Upper lobe of left lung (tissue), 6 donors: Measurements from ENCODE around the gene EBF3. TPM values are rescaled to one million over a fixed set of nuclear protein-coding genes. Genes with fewer than 3 reads are reported as not detected.

Experiments
- ATAC-seq, 2 donors: fragments of 200-7000 bp; cut with Tn5 transposase; one replicate each; pipeline ENCODE4 v1.9.1; 2022; ENCODE audit warnings: mild to moderate bottlenecking in 2 of 2, moderate library complexity in 2 of 2; ENCODE audit not compliant: low FRiP score in 2 of 2
- DNase-seq, 2 donors: peaks; one replicate each; pipeline ENCODE4 v3.0.0-alpha.2; 2019 to 2020
- H3K27ac ChIP-seq, 4 donors: fragments of 200-600 bp; sonication (generic); one replicate each; pipeline ENCODE4 v1.5.1; 2016 to 2019
- H3K27me3 ChIP-seq, 4 donors: fragments of 200-600 bp; sonication (generic); one replicate each; pipeline ENCODE4 v1.5.1; 2017 to 2019
- H3K36me3 ChIP-seq, 4 donors: fragments of 200-600 bp; sonication (generic); one replicate each; pipeline ENCODE4 v1.5.1; 2016 to 2019
- H3K4me1 ChIP-seq, 4 donors: fragments of 200-600 bp; sonication (generic); one replicate each; pipeline ENCODE4 v1.5.1; 2018 to 2019
- H3K4me3 ChIP-seq, 4 donors: fragments of 200-600 bp; sonication (generic); one replicate each; pipeline ENCODE4 v1.5.1; 2017 to 2019; ENCODE audit warnings: mild to moderate bottlenecking in 2 of 4, moderate library complexity in 1 of 4
- H3K9me3 ChIP-seq, 4 donors: fragments of 200-600 bp; sonication (generic); one replicate each; pipeline ENCODE4 v1.5.1; 2018 to 2019
- EP300 ChIP-seq, 4 donors: sonication (generic); formaldehyde crosslinking; IDR thresholded peaks; one replicate each; pipeline ENCODE4 v1.5.1; 2017; ENCODE audit warnings: antibody characterized with exemption in 4 of 4, control low read depth in 2 of 4
- POLR2A ChIP-seq, 4 donors: fragments of 450-650 bp; IDR thresholded peaks; one replicate each; pipeline ENCODE4 v1.5.1; 2016 to 2017; ENCODE audit warnings: antibody characterized with exemption in 4 of 4, mild to moderate bottlenecking in 2 of 4
- POLR2AphosphoS5 ChIP-seq, 2 donors: sonication (generic); formaldehyde crosslinking; IDR thresholded peaks; one replicate each; pipeline ENCODE4 v1.5.1; 2017; ENCODE audit warnings: antibody characterized with exemption in 2 of 2
- WGBS, 2 donors: methylation state at CpG; one replicate each; pipeline ENCODE4 v1.1.5; 2017 to 2018; 5-methylcytosine and 5-hydroxymethylcytosine counted together
- total RNA-seq, 6 donors: library from RNA; depleted of rRNA in 4 of 6; stranded (reverse); fragments of >200 nt in 4 of 6; gene quantifications; one replicate each; pipeline versions ENCODE4 v1.1.0 to v1.2.1, GENCODE V29; 2016 to 2021
- TF ChIP-seq, protein P1 (sequence below), 6 experiments: fragments of 450-650 bp in 4 of 6; fragments of 200-600 bp in 2 of 6; sonication (generic) in 2 of 6; IDR thresholded peaks; one replicate each; pipeline ENCODE4 v1.5.1; 2016 to 2019; ENCODE audit warnings: antibody characterized with exemption in 6 of 6
- donor health status: DM: no; HTN: no; CAD: no; lungs with moderate emphysema.
- donor health status: DM: no; HTN: yes; CAD: no; lungs with severe emphysema.

The EBF3 gene
- total RNA-seq, 6 donors from 2014 or later, result 0.06 to 0.51 TPM; not detected in 4

DNA sequence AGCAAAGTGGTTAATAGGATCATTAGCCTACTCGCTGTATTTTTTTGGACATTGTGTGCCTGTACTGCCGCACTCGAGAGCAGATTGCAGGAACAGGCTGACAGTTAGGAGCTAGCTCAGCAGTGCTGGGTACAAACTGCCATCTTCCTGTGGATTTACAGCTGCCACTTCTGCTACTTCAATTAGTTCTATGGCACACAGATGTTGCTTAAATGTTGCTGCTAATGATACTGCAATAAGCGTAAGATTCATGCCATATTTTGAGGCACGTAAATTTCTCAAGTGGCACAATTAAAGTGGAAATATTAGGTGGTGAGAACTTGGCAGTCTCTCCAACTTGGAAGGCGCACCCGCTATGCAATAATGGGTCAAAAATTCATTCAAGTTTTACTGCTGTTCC is 171.9 kb downstream of the EBF3 start:
- Histone ChIP-seq H3K27me3 (no peaks in the 10 kb centered on the region), H3K4me3 (no peak overlapping the region), H3K27ac (no peak overlapping the region), H3K36me3 (no peaks in the 10 kb centered on the region), H3K4me1 (no peaks in the 10 kb centered on the region), H3K9me3 (no peaks in the 10 kb centered on the region)
- no peak for ATAC-seq
- no peak for DNase-seq
- WGBS, 2 donors, result 89 to 92% methylated on average over 7 of the region's 7 CpGs
- TF ChIP-seq EP300 (IDR thresholded peaks at IDR 0.05), result no peak
- no peak for TF ChIP-seq POLR2A (IDR thresholded peaks at IDR 0.05)
- TF ChIP-seq POLR2AphosphoS5 (IDR thresholded peaks at IDR 0.05), result no peak
- TF ChIP-seq, protein P1, sequence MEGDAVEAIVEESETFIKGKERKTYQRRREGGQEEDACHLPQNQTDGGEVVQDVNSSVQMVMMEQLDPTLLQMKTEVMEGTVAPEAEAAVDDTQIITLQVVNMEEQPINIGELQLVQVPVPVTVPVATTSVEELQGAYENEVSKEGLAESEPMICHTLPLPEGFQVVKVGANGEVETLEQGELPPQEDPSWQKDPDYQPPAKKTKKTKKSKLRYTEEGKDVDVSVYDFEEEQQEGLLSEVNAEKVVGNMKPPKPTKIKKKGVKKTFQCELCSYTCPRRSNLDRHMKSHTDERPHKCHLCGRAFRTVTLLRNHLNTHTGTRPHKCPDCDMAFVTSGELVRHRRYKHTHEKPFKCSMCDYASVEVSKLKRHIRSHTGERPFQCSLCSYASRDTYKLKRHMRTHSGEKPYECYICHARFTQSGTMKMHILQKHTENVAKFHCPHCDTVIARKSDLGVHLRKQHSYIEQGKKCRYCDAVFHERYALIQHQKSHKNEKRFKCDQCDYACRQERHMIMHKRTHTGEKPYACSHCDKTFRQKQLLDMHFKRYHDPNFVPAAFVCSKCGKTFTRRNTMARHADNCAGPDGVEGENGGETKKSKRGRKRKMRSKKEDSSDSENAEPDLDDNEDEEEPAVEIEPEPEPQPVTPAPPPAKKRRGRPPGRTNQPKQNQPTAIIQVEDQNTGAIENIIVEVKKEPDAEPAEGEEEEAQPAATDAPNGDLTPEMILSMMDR (IDR thresholded peaks at IDR 0.05), result no peak

DNA sequence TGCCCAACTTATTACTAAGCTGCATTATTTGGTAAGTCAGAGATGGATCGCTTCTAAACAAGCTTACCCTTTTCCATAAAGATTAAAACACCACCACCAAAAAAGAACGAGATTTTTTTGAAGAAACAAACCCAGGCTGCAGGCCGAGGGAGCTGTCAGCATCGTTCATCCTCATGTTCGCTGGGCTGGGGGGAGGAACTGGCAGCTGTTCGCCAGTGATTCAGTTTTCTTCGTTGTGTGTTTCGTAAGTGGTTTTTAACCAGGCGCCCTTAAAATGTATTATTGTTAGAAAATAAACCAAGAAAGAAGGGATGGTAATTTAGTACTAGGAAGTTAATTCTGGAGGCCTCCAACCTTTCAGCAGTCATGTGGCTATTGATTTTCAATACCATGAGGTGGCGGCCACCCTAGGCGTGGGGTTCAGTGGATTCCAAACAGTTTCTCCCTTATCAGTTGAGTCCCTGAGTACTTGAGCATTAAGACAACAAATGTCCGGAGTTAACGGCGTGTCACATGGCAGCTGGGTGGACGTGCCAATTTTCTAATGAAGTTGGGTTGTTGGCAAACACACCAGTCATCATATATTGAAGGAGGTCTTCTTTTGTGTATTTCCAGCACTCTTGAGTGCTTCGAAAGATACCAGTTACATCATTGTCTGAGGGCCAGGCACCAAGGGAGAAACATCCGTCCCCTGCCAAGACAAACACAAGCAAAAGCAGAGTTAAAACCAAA is 173.2 kb downstream of the EBF3 start:
- Histone ChIP-seq H3K4me3 (no peak overlapping the region), H3K27ac (no peak overlapping the region), H3K36me3 (no peaks in the 10 kb centered on the region), H3K27me3 (no peaks in the 10 kb centered on the region), H3K9me3 (no peaks in the 10 kb centered on the region), H3K4me1 (no peaks in the 10 kb centered on the region)
- no peak for TF ChIP-seq EP300 (IDR thresholded peaks at IDR 0.05)
- TF ChIP-seq, protein P1 (IDR thresholded peaks at IDR 0.05), result no peak
- TF ChIP-seq POLR2A (IDR thresholded peaks at IDR 0.05), result no peak
- TF ChIP-seq POLR2AphosphoS5 (IDR thresholded peaks at IDR 0.05), result no peak
- ATAC-seq (no peak), DNase-seq (no peak)
- WGBS, 2 donors, result 70 to 75% methylated on average over 17 of the region's 17 CpGs

DNA sequence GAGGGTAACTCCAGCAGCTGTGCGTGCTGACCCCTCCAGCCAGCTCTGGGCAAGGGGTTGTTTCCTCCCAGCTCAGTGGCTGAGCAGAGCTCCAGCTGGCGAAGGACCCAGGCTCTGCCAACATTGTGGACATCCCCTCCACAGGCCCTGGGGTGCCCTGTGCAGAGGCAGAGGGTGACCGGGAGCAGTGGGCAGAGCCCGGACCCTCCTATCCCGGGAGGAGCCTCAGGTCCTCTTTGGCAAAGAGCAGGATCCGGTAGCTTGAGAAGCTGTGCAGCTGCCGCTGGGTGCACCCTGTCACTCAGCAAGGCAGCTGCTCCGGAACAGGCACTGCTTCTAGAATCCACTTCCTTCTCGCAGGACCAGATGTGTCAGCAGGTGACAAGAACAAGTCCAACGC is 175.9 kb downstream of the EBF3 start:
- no peak for ATAC-seq
- Histone ChIP-seq H3K4me3 (no peak overlapping the region), H3K4me1 (no peaks in the 10 kb centered on the region), H3K36me3 (no peaks in the 10 kb centered on the region), H3K9me3 (no peaks in the 10 kb centered on the region), H3K27me3 (no peaks in the 10 kb centered on the region), H3K27ac (no peak overlapping the region)
- WGBS, 2 donors, result 60 to 88% methylated on average over 1 to 10 of the region's 10 CpGs
- TF ChIP-seq, protein P1 (IDR thresholded peaks at IDR 0.05), result no peak
- no peak for TF ChIP-seq POLR2A (IDR thresholded peaks at IDR 0.05)
- no peak for DNase-seq

DNA sequence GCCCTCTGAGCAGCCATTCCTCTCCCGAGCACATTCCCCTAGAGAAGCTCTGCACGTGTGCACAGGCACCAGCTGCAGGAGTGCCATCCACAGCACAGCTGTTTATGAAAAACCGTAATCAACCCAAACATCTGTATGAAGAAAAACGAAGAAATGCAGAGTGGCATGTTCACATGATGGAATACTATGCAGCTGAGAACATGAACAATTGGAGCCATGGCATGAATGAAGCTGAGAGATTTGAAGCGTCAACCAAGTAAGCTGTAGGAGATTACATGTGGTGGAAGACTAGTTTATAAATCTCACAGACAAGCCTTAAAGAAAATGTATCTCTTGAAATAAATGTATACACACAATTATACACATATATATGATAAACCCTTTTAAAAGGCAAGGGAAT is 176.5 kb downstream of the EBF3 start:
- TF ChIP-seq POLR2AphosphoS5 (IDR thresholded peaks at IDR 0.05) (no peak), EP300 (IDR thresholded peaks at IDR 0.05) (no peak), POLR2A (IDR thresholded peaks at IDR 0.05) (no peak)
- TF ChIP-seq, protein P1 (IDR thresholded peaks at IDR 0.05), result no peak
- Histone ChIP-seq H3K4me3 (no peak overlapping the region), H3K36me3 (no peaks in the 10 kb centered on the region), H3K27me3 (no peaks in the 10 kb centered on the region), H3K9me3 (no peaks in the 10 kb centered on the region), H3K4me1 (no peaks in the 10 kb centered on the region), H3K27ac (no peak overlapping the region)
- ATAC-seq (no peak), DNase-seq (no peak)
- WGBS, 2 donors, result 87 to 93% methylated on average over 5 of the region's 5 CpGs

DNA sequence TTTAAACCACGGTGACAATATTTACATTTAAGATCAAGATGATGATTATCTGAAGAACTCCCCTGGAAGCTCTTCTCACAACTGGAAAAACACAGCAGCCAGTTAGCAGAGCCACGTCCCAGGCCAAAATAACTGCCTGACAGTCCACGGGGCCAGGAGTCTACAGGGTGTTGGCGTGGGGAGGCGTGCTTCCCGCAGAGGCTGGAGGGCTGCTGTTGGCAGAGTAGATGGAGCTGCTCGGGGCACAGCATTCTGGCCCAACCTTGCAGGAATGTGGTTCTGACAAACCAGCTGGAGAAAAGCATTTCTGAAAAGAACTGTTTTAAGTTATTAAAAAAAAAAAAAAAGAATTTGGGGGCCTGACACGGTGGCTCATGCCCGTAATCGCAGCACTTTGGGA is 177.9 kb downstream of the EBF3 start:
- ATAC-seq (no peak), DNase-seq (no peak)
- H3K9me3 ChIP-seq, result no peaks in the 10 kb centered on the region
- H3K4me3 ChIP-seq, result no peak overlapping the region
- no peaks in the 10 kb centered on the region for H3K27me3 ChIP-seq
- no peak overlapping the region for H3K27ac ChIP-seq
- no peak for TF ChIP-seq POLR2A (IDR thresholded peaks at IDR 0.05)
- TF ChIP-seq POLR2AphosphoS5 (IDR thresholded peaks at IDR 0.05), result no peak
- TF ChIP-seq EP300 (IDR thresholded peaks at IDR 0.05), result no peak
- TF ChIP-seq, protein P1 (IDR thresholded peaks at IDR 0.05), result no peak
- 58 to 65% methylated on average over 10 of the region's 10 CpGs for WGBS, 2 donors
- no peaks in the 10 kb centered on the region for H3K36me3 ChIP-seq
- H3K4me1 ChIP-seq, result no peaks in the 10 kb centered on the region
